CD4-positive, alpha-beta T cell (primary cell): ENCODE data around the gene NCAPG2. TPM values are rescaled to one million over a fixed set of nuclear protein-coding genes. Genes with fewer than 3 reads are reported as not detected.

Source experiments
- ATAC-seq: fragments of 200-7000 bp; cut with Tn5 transposase; one replicate; pipeline ENCODE4 v1.10.0; 2022; ENCODE audit warnings: mild to moderate bottlenecking; ENCODE audit not compliant: poor library complexity
- CTCF ChIA-PET: fragments of 350-600 bp; sonication (Branson Sonifier 250); formaldehyde crosslinking; loops from one replicate; lab custom pipeline; 2021; ENCODE audit warnings: antibody characterized with exemption, inconsistent platforms; lab: Charles Lee
- POLR2A ChIA-PET: fragments of 350-600 bp; sonication (Branson Sonifier 250); formaldehyde crosslinking; loops from one replicate; lab custom pipeline; 2021; ENCODE audit warnings: antibody characterized with exemption, inconsistent platforms; lab: Charles Lee
- DNase-seq, 14 experiments: peaks; one replicate each; pipeline ENCODE4 v3.0.0-alpha.2; 2013 to 2020; ENCODE audit warnings: mixed read lengths in 2 of 14
- H3K27ac ChIP-seq, 2 donors: one replicate each; pipeline versions ENCODE4 v1.5.1 to v1.7.0; 2013; ENCODE audit warnings: low read length in 2 of 2, low read depth in 1 of 2, mild to moderate bottlenecking in 1 of 2
- H3K27me3 ChIP-seq, 2 experiments: 1 replicate in 1 of 2; 2 replicates in 1 of 2; pipeline versions ENCODE4 v1.6.1 to v1.7.0; 2013; ENCODE audit warnings: low read length in 2 of 2, control low read depth in 1 of 2, mild to moderate bottlenecking in 1 of 2, moderate library complexity in 1 of 2; ENCODE audit not compliant: insufficient read depth in 2 of 2, control insufficient read depth in 1 of 2
- H3K36me3 ChIP-seq: one replicate; pipeline ENCODE4 v1.6.1; 2013; ENCODE audit warnings: low read length, control low read depth; ENCODE audit not compliant: insufficient read depth
- H3K4me1 ChIP-seq: one replicate; pipeline ENCODE4 v1.6.1; 2013; ENCODE audit warnings: low read length, control low read depth; ENCODE audit not compliant: insufficient read depth
- H3K4me3 ChIP-seq: one replicate; pipeline ENCODE4 v1.5.1; 2013; ENCODE audit warnings: mild to moderate bottlenecking, low read length, moderate library complexity
- H3K9me3 ChIP-seq, 2 experiments: 1 replicate in 1 of 2; 2 replicates in 1 of 2; pipeline versions ENCODE4 v1.6.1 to v1.7.0; 2013; ENCODE audit warnings: low read length in 2 of 2, mild to moderate bottlenecking in 2 of 2, control low read depth in 1 of 2, moderate library complexity in 1 of 2; ENCODE audit not compliant: control insufficient read depth in 1 of 2, insufficient read depth in 1 of 2
- H3K27ac Mint-ChIP-seq: one replicate; pipeline ENCODE4 v1.8.0; 2020; ENCODE audit warnings: mixed read lengths
- H3K27me3 Mint-ChIP-seq: one replicate; pipeline ENCODE4 v1.8.0; 2021; ENCODE audit warnings: mixed read lengths
- H3K36me3 Mint-ChIP-seq: one replicate; pipeline ENCODE4 v1.8.0; 2021; ENCODE audit warnings: low read depth, mixed read lengths
- H3K4me1 Mint-ChIP-seq: one replicate; pipeline ENCODE4 v1.8.0; 2021; ENCODE audit warnings: low read depth, mixed read lengths
- H3K4me3 Mint-ChIP-seq: one replicate; pipeline ENCODE4 v1.8.0; 2020; ENCODE audit warnings: mild to moderate bottlenecking, mixed read lengths
- H3K9me3 Mint-ChIP-seq: one replicate; pipeline ENCODE4 v1.8.0; 2020; ENCODE audit warnings: mixed read lengths
- CTCF ChIP-seq: fragments of 200-600 bp; IDR thresholded peaks from one replicate; pipeline ENCODE4 v1.8.0; 2022; ENCODE audit warnings: antibody characterized with exemption, mild to moderate bottlenecking
- intact Hi-C, 2 experiments: fragments of 100-400 bp; cut with DNase I in 1 of 2; cut with micrococcal nuclease in 1 of 2; formaldehyde crosslinking; loops; one replicate each; pipeline versions ENCODE4 v1.15.1 to v1.9.0; 2023 to 2025; cut with DNase I, micrococcal nuclease
- total RNA-seq, 174 experiments: library from RNA in 2 of 174; stranded (reverse) in 2 of 174; gene quantifications; one replicate each; pipeline ENCODE4 v1.2.3 and lab custom pipeline; 2021 to 2026

Gene NCAPG2
- total RNA-seq, 2 experiments from 2014 or later, result 9.9 to 11.8 TPM

GRCh38 chr7:158642149-158642548, 62.5 kb downstream of the NCAPG2 start:
- peaks cover 31% of the 10 kb centered on the region for H3K36me3 Mint-ChIP-seq
- no peaks in the 10 kb centered on the region for H3K9me3 Mint-ChIP-seq
- Histone ChIP-seq H3K4me3 (no peak overlapping the region), H3K9me3 (no peaks in the 10 kb centered on the region), H3K36me3 (peaks cover 7% of the 10 kb centered on the region), H3K4me1 (no peaks in the 10 kb centered on the region), H3K27ac (no peak overlapping the region), H3K27me3 (no peaks in the 10 kb centered on the region)
- intact Hi-C loops, result no loop called here
- no peak for TF ChIP-seq CTCF
- H3K27ac Mint-ChIP-seq, result no peak overlapping the region
- no peak overlapping the region for H3K4me3 Mint-ChIP-seq
- ATAC-seq, result no peak
- CTCF ChIA-PET, result no interaction called here
- no peak for DNase-seq
- POLR2A ChIA-PET, result no interaction called here
- peaks cover 2% of the 10 kb centered on the region for H3K4me1 Mint-ChIP-seq
- no peaks in the 10 kb centered on the region for H3K27me3 Mint-ChIP-seq

- POLR2A ChIA-PET, result no interaction called here
- CTCF ChIA-PET, result no interaction called here
Measured at GRCh38 chr7:158638001-158638400, 66.6 kb downstream of the NCAPG2 start.

GRCh38 chr7:158633055-158633956, 71.3 kb downstream of the NCAPG2 start:
- Histone ChIP-seq H3K4me1 (no peaks in the 10 kb centered on the region), H3K27ac (no peak overlapping the region), H3K4me3 (no peak overlapping the region), H3K36me3 (peaks cover 3% of the 10 kb centered on the region), H3K9me3 (no peaks in the 10 kb centered on the region), H3K27me3 (no peaks in the 10 kb centered on the region)
- POLR2A ChIA-PET, result no interaction called here
- Mint-ChIP-seq H3K27ac (no peak overlapping the region), H3K36me3 (peaks cover 15% of the 10 kb centered on the region), H3K4me3 (no peak overlapping the region), H3K4me1 (no peaks in the 10 kb centered on the region), H3K9me3 (no peaks in the 10 kb centered on the region), H3K27me3 (no peaks in the 10 kb centered on the region)
- DNase-seq, result no peak
- no peak for ATAC-seq
- no peak for TF ChIP-seq CTCF
- intact Hi-C loops, result no loop called here
- CTCF ChIA-PET, result no interaction called here

More at GRCh38 chr7:158638001-158638400, 66.6 kb downstream of the NCAPG2 start:
- no peak overlapping the region for H3K4me3 Mint-ChIP-seq
- no peak for ATAC-seq
- no peaks in the 10 kb centered on the region for H3K9me3 Mint-ChIP-seq
- H3K27ac Mint-ChIP-seq, result no peak overlapping the region
- Histone ChIP-seq H3K27me3 (no peaks in the 10 kb centered on the region), H3K27ac (no peak overlapping the region), H3K9me3 (no peaks in the 10 kb centered on the region), H3K4me1 (no peaks in the 10 kb centered on the region), H3K4me3 (no peak overlapping the region), H3K36me3 (peaks cover 3% of the 10 kb centered on the region)
- no peaks in the 10 kb centered on the region for H3K27me3 Mint-ChIP-seq
- no peak for DNase-seq
- H3K4me1 Mint-ChIP-seq, result no peaks in the 10 kb centered on the region
- H3K36me3 Mint-ChIP-seq, result peaks cover 11% of the 10 kb centered on the region
- intact Hi-C loops, result no loop called here
- TF ChIP-seq CTCF, result no peak
